Activated CD4-positive, alpha-beta memory T cell treated with anti-CD3 and anti-CD28 coated beads for 36 hours (primary cell): ENCODE measurements around the gene RNASEH2B. TPM values are rescaled to one million over a fixed set of nuclear protein-coding genes. Genes with fewer than 3 reads are reported as not detected.

Experiments
- CTCF ChIA-PET: fragments of 350-600 bp; sonication (Branson Sonifier 250); formaldehyde crosslinking; loops from one replicate; lab custom pipeline; 2021; ENCODE audit warnings: antibody characterized with exemption, inconsistent platforms; lab: Charles Lee
- POLR2A ChIA-PET: fragments of 350-600 bp; sonication (Branson Sonifier 250); formaldehyde crosslinking; loops from one replicate; lab custom pipeline; 2021; ENCODE audit warnings: antibody characterized with exemption; lab: Charles Lee
- DNase-seq: peaks from one replicate; pipeline ENCODE4 v3.0.0-alpha.2; 2020
- H3K27ac Mint-ChIP-seq: one replicate; pipeline ENCODE4 v1.8.0; 2021; ENCODE audit warnings: mixed read lengths
- H3K27me3 Mint-ChIP-seq: one replicate; pipeline ENCODE4 v1.8.0; 2021; ENCODE audit warnings: mixed read lengths
- H3K36me3 Mint-ChIP-seq: one replicate; pipeline ENCODE4 v1.8.0; 2021; ENCODE audit warnings: mixed read lengths
- H3K4me1 Mint-ChIP-seq: one replicate; pipeline ENCODE4 v1.8.0; 2021; ENCODE audit warnings: low read depth, mixed read lengths
- H3K4me3 Mint-ChIP-seq: one replicate; pipeline ENCODE4 v1.8.0; 2021; ENCODE audit warnings: mild to moderate bottlenecking, mixed read lengths
- H3K9me3 Mint-ChIP-seq: one replicate; pipeline ENCODE4 v1.8.0; 2021; ENCODE audit warnings: mixed read lengths
- intact Hi-C: fragments of 100-400 bp; cut with micrococcal nuclease; formaldehyde crosslinking; loops from one replicate; pipeline ENCODE4 v1.15.1; 2023
- total RNA-seq, 2 experiments: library from RNA; stranded (reverse); gene quantifications; one replicate each; pipeline ENCODE4 v1.2.3, GENCODE V29; 2021

Gene RNASEH2B
- total RNA-seq, 2 experiments from 2014 or later: 40.8 to 48.4 TPM

DNA sequence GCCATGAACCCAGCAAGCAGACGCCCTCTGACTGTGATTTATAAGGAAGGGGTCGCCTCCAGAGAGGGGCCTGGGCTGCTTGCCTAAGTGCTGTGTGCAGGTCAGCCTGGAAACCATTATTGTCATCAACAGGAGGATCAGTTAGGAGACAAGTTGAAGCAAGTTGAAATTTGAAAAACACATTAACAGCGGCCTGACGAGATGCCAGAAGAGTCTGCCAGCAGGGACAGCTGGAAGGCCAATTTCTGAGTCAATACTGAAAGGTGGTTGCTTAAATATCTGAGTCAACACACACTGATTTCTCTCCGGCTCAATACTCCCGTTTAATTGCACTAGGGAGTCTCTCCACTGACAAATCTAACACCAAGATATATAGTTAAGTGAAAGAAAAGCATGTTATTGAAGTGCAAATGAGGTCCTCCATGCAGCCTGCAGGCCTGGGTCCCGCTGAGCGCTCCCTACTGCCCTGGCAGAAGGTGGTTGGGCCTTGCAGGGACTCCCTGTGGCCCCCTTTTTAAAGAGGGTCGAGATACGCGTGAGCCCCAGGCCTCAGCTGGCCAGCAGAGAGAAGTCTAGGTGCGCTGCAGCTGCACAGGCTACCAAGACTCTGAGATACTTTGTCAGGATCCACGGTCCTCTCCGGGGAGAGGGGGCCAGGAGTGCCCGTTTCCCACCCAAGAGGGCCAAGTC is 91.1 kb downstream of the RNASEH2B start:
- no peak for DNase-seq
- H3K4me1 Mint-ChIP-seq: no peaks in the 10 kb centered on the region
- H3K36me3 Mint-ChIP-seq: no peaks in the 10 kb centered on the region
- ChIA-PET CTCF (no interaction called here), POLR2A (no interaction called here)
- intact Hi-C loops: no loop called here
- H3K4me3 Mint-ChIP-seq: no peak overlapping the region
- no peak overlapping the region for H3K27ac Mint-ChIP-seq
- H3K9me3 Mint-ChIP-seq: no peaks in the 10 kb centered on the region
- H3K27me3 Mint-ChIP-seq: peaks cover 7% of the 10 kb centered on the region

DNA sequence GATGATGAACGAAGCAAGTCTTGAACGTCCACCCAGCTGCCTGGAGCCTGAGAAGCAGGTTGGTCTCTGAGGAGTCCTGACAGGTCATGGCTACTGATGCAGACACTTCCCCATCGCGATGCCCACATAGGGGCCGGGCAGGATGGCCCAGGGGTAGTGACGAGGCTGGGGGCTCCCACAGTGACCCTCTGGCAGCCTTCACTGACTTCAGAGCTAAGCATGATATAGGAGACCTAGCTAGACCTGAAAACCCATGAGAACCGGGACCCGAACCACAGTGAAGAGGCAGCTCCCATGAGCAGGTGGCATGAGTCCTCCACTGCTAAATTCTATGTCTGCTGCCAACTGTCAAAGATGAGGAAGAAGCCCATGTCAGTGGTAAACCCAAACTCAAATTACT is 91.7 kb downstream of the RNASEH2B start:
- no peaks in the 10 kb centered on the region for H3K4me1 Mint-ChIP-seq
- H3K9me3 Mint-ChIP-seq: no peaks in the 10 kb centered on the region
- POLR2A ChIA-PET: no interaction called here
- CTCF ChIA-PET: no interaction called here
- no peak for DNase-seq
- no peak overlapping the region for H3K27ac Mint-ChIP-seq
- intact Hi-C loops: no loop called here
- H3K4me3 Mint-ChIP-seq: no peak overlapping the region
- no peaks in the 10 kb centered on the region for H3K36me3 Mint-ChIP-seq
- peaks cover 7% of the 10 kb centered on the region for H3K27me3 Mint-ChIP-seq

DNA sequence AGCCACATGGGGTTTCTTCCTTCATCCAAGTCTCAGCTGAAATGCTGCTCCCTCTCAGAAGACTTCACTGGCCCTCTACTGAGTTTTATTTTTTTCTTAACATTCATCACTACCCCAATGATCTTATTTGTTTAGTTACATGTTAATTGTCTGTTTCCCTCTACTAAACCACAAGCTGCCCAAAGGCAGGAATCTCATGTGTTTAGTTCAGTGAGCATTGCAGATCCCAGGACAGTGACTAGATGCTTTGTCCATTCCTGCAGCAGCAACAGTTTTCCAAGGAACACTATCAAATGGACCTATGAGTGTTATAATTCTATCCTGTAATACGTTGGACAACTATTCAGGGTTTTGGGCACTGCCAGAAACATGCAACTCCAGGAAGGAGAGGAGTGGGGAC is 93.1 kb downstream of the RNASEH2B start:
- POLR2A ChIA-PET: no interaction called here
- intact Hi-C loops: no loop called here
- Mint-ChIP-seq H3K4me1 (no peaks in the 10 kb centered on the region), H3K36me3 (no peaks in the 10 kb centered on the region), H3K9me3 (no peaks in the 10 kb centered on the region), H3K27me3 (peaks cover 7% of the 10 kb centered on the region), H3K4me3 (no peak overlapping the region), H3K27ac (no peak overlapping the region)
- DNase-seq: no peak
- CTCF ChIA-PET: no interaction called here

DNA sequence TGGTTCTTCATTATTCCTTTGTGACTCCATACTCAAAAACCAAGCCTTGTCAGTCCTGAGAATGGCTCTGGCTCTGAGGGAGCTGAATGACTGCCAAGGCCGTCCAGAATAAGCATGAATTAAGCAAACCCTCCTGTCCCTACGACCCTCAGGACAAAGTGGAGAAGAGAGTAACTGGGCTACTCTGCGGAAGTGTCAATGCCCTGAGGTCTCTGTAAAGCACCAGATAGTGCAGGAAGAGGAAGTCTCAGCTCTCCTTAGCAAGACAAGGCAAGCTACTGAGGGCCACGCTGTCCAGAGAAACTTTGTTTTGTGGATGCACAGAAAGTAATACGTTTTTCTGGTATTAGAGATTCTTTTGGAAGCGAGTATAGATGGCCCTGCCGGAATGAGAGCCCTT is 94.1 kb downstream of the RNASEH2B start:
- no peaks in the 10 kb centered on the region for H3K9me3 Mint-ChIP-seq
- intact Hi-C loops: no loop called here
- no peaks in the 10 kb centered on the region for H3K36me3 Mint-ChIP-seq
- peaks cover 7% of the 10 kb centered on the region for H3K27me3 Mint-ChIP-seq
- H3K4me1 Mint-ChIP-seq: no peaks in the 10 kb centered on the region
- DNase-seq: no peak
- no peak overlapping the region for H3K27ac Mint-ChIP-seq
- CTCF ChIA-PET: no interaction called here
- POLR2A ChIA-PET: no interaction called here
- H3K4me3 Mint-ChIP-seq: no peak overlapping the region

DNA sequence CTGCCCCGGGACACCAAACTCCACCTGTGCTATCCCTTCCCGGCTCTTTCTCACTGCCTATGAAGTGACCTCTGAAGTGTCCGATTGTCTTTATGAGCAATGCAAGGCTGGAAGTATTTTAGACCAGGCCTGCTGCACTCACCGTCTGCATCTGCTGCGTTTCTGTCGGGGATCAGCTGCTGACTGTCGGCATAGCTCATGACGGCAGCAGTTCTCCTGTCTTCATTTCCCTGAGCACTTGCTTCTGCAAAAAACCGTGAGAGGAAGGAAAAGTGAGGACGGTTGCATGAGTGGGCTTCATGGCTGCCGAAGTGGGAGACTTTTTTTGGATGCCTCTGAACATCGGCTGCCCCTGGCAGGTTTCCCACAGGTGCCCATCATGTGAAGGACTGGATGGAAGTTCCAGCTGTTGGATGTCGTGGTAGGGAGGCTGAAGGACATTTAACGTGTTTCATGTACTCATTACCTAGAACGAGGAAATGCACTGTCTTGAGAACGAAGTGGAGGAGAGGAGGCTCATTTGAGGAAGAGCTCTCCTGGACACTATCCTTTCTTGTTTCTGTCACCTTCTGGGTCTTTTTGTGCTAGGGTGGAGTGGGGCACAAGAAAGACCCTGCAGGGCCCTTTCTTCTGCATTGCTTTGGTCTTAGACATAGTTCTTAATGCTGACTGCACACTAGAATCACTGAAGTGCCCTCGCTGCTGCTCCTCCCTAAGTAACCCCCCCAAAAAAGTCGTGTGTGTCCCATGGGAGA is 94.7 kb downstream of the RNASEH2B start:
- H3K4me1 Mint-ChIP-seq: no peaks in the 10 kb centered on the region
- H3K36me3 Mint-ChIP-seq: no peaks in the 10 kb centered on the region
- CTCF ChIA-PET: no interaction called here
- DNase-seq: no peak
- intact Hi-C loops: no loop called here
- no peak overlapping the region for H3K4me3 Mint-ChIP-seq
- H3K27me3 Mint-ChIP-seq: peaks cover 7% of the 10 kb centered on the region
- no peak overlapping the region for H3K27ac Mint-ChIP-seq
- no peaks in the 10 kb centered on the region for H3K9me3 Mint-ChIP-seq
- POLR2A ChIA-PET: no interaction called here

DNA sequence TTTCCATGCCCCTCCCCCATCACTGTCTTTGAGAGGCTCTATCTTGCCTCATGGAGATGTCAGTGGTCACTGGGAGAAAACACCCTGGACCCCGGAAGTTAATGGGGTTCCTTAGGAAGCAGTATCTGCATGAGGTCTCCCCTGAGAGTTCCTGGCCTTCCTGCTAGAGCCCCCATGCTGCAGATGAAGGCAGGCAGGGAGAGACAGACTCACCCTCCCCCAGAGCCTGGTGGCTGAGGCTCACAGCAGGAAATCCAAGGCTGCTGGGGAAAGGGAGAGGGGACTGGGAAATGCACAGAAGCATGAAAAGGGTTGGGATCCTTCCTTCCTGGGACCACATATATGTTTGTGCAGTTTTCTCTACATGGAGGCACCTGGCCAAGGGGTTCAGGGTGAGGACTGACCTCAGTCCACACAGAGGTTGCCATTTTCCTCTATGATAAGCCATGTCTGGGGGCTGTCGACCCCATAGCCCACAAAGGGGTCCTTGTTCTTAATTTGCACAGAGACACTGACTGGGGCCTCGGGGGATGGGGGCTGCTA is 95.4 kb downstream of the RNASEH2B start:
- CTCF ChIA-PET: no interaction called here

DNA sequence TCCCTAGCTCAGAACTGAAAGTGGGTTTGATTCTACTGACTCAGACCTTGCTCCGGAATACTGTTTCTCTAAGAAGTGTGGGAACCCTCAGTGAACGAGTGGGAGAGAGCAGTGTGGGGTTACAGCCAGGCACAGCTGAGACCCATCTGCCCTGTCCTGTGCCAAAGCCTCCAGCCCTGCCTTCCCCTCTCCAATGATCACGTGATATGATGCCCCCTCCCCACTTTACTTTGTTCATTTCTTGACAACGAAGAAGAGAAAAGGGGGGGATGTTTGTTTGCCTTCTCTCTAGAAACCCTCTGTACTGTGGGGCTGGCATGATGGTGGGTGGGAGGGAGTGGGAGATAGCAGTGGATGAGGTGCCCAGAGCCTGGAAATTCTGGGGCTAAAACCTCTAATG is 96.0 kb downstream of the RNASEH2B start:
- Mint-ChIP-seq H3K9me3 (no peaks in the 10 kb centered on the region), H3K36me3 (no peaks in the 10 kb centered on the region), H3K4me3 (no peak overlapping the region), H3K4me1 (no peaks in the 10 kb centered on the region), H3K27ac (no peak overlapping the region), H3K27me3 (peaks cover 7% of the 10 kb centered on the region)
- ChIA-PET POLR2A (no interaction called here), CTCF (interaction anchor here (0.8 to 1.6 kb wide), 2 partner anchors 8 to 282 kb away, joined by 3 read pairs; no protein-coding TSS in a partner anchor)
- intact Hi-C loops: no loop called here
- DNase-seq: no peak

More for the DNA sequence above, 95.4 kb downstream of the RNASEH2B start:
- Mint-ChIP-seq H3K9me3 (no peaks in the 10 kb centered on the region), H3K27ac (no peak overlapping the region), H3K4me3 (no peak overlapping the region), H3K27me3 (peaks cover 7% of the 10 kb centered on the region), H3K36me3 (no peaks in the 10 kb centered on the region), H3K4me1 (no peaks in the 10 kb centered on the region)
- intact Hi-C loops: no loop called here
- POLR2A ChIA-PET: no interaction called here
- no peak for DNase-seq

Other genes with a start within 250 kb of the RNASEH2B start
- not detected for gene DLEU7, start 66.1 kb upstream of the RNASEH2B start, total RNA-seq
- not detected for gene C13orf42, start 201.5 kb downstream of the RNASEH2B start, total RNA-seq